HG03442 (cell line): Measurements from ENCODE around the gene TMEM184C.

Experiments
- ATAC-seq: cut with Tn5 transposase; IDR thresholded peaks from one replicate; pipeline ENCODE4 v1.9.1; 2021; ENCODE audit warnings: mild to moderate bottlenecking, moderate library complexity; ENCODE audit not compliant: unreplicated experiment

TMEM184C gene

GRCh38 chr4:147599206-147599605 lies 18.0 kb upstream of the TMEM184C start:
- no peak for ATAC-seq

- ATAC-seq: no peak
Measured at GRCh38 chr4:147599769-147600168, 17.4 kb upstream of the TMEM184C start.

GRCh38 chr4:147605499-147605898 lies 11.7 kb upstream of the TMEM184C start:
- no peak for ATAC-seq

DNA sequence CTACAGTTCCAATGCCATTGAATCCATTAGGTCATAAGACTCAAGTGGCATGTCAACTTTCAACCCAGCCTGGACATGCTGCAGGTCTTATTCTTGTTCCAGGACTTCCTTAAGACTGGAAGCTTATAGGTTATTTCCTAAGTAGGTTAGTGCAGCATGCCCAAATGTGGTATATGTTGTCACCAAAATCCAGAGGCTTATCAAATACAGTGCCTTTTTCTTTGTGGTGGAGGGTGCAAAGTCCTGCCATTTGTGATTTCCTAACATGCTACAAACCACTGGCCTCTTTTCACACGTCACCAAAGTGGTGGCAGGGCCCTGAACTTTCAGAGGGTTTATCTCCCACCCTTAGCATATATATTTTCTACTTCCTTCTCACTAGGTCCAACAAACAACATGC lies 9.7 kb upstream of the TMEM184C start:
- ATAC-seq: no peak

- no peak for ATAC-seq
Measured at GRCh38 chr4:147610686-147611085, 6.5 kb upstream of the TMEM184C start.

GRCh38 chr4:147616849-147617172 lies 386 bp upstream of the TMEM184C start:
- peak; percentile 2 for ATAC-seq

- ATAC-seq: peak; percentile 8
Measured at GRCh38 chr4:147617841-147618691, 869 bp downstream of the TMEM184C start.

- no peak for ATAC-seq
Measured at GRCh38 chr4:147620315-147620714, 3.1 kb downstream of the TMEM184C start.

- no peak for ATAC-seq
Measured at GRCh38 chr4:147625733-147626132, 8.5 kb downstream of the TMEM184C start.

- ATAC-seq: no peak
Measured at GRCh38 chr4:147626903-147627302, 9.7 kb downstream of the TMEM184C start.

DNA sequence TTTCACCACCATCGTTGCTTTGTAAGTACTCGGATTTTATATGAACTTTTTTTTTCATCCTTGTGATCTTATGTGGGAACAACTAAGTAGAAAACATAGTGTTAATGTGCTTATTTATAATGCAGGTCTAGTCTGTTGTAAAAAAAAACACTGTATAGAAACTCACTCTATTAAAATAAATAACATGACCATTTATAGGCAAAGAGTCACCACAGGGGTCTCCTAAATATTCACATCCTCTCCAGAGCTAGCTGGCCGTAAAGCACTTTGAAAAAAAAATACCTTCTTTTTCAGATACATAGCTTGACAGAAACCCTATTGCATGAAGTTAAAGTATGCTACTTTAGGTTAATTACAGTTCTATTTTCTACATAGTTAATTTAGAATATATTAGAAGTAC lies 11.2 kb downstream of the TMEM184C start:
- ATAC-seq: no peak

- no peak for ATAC-seq
Measured at GRCh38 chr4:147629783-147630730, 12.9 kb downstream of the TMEM184C start.

DNA sequence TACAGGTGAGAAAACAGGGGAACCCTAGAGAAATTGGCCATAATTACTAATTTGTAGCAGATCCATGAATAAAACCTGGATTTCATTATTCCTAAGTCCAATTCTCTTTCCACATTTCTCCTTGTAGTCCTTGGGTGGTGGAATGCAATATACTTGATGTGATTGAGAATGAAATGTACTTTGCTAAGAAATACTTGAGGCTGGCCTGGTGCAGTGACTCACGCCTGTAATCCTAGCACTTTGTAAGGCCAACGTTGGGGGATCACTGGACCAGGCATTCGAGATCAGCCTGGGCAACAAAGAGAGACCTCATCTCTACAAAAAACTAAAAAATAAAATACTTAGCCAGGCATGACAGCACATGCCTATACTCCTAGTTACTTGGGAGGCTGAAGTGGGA lies 15.9 kb downstream of the TMEM184C start:
- no peak for ATAC-seq

DNA sequence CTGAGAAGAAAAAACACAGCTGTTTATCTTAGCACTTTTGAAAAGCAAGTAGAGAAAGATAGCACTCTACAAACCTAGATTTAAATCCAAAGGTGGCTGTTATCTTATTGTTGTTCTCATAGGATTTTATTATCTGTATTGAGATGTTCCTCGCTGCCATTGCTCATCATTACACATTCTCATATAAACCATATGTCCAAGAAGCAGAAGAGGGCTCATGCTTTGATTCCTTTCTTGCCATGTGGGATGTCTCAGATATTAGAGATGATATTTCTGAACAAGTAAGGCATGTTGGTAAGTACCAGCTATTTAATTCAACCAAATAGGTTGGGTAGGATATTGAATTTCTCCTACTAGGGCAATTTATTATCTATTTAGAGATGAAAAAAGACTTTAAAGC lies 16.4 kb downstream of the TMEM184C start:
- no peak for ATAC-seq

- no peak for ATAC-seq
Measured at GRCh38 chr4:147635348-147635747, 18.2 kb downstream of the TMEM184C start.

GRCh38 chr4:147638365-147638764 lies 21.2 kb downstream of the TMEM184C start:
- no peak for ATAC-seq

DNA sequence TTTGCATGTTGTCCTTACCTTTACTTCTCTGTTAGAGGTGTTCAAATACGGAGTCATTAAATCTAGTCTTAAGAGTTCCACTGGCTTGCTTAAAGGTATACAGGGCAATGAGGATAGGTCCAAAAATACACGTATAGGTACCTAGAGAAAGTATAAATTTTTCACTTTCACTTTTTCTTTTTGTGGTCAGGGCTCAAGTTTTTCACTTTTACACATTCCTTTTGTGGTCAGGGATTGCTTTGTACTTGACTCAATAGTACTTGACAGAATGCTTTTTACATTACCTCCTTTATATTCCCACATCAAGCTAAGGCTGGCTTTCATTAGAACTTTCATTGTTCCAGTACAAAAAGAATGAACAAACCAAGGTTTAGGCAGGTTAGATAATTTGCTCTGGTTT lies 21.7 kb downstream of the TMEM184C start:
- ATAC-seq: peak; percentile 81

DNA sequence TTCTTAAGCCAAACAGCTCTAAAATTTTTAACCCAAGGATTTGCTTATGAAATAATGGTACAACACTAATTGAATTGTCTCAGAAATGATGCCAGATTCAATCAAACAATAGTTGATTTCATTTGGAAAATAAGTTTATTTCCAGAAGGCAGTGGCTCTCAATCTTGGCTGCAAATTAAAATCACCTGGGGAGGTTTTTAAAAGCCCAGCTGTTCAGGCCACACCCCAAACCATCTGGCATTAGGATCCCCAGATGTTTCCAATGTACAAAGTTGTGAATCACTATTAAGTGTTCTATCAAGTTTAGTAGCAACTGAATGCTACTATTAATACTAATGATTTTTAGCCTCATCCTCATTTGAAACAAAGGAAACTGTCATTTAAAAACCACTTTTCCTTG lies 22.2 kb downstream of the TMEM184C start:
- no peak for ATAC-seq

GRCh38 chr4:147640331-147640730 lies 23.1 kb downstream of the TMEM184C start:
- no peak for ATAC-seq

GRCh38 chr4:147643616-147644015 lies 26.4 kb downstream of the TMEM184C start:
- no peak for ATAC-seq

DNA sequence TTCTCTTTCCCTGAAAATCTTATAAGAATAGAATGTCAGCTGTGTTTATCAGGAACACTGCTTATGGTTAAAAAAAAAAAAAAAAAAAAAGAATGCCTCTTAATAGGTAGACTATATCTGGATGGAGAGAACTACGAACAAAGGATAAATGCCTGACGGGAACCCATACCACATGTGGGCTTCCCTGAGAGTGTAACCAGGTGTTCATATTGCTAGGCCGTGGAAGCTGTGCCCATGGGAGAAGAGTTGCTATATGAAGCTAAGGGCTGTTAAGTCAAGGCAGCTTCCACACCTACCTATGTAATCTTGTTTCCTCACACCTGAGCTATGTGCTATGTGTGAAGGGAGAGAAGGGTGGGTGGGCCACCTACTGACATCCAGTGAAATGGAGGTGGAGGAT lies 27.3 kb downstream of the TMEM184C start:
- no peak for ATAC-seq

DNA sequence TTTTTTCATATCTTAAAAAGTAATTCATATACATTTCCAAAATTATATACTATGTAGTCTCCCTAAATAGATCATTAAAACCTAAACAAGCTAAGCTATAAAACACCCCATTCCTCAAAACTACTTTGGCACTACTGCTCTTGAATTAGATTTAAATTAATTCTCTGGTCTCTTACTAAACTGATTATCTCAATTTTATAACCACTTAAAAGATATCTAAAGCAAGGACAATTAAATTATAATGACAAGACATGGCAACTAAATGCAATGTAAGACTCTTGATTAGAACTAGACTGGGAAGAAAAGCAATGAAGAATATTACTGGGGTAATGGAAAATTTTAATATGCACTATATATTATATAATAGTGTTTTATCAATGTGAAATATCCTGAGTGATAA lies 27.9 kb downstream of the TMEM184C start:
- no peak for ATAC-seq
